ENCODE data around the gene KLHL36. TPM values are rescaled to one million over a fixed set of nuclear protein-coding genes. Genes with fewer than 3 reads are reported as not detected.
"Not testable (repeated sequence)": the region's sequence is repeated elsewhere in the genome, so short reads cannot be mapped to it uniquely, and the experiment has no call there.

Gene KLHL36
- total RNA-seq, 1 experiment from 2014 or later: 79.0 TPM

GRCh38 chr16:84692451-84693214 is 44.3 kb downstream of the KLHL36 start (continued):
- TF ChIP-seq EZH2phosphoT487 (IDR thresholded peaks at IDR 0.05; ENCODE audit: borderline replicate concordance): no peak

GRCh38 chr16:84693869-84694268 is 45.6 kb downstream of the KLHL36 start:
- H3K27me3 ChIP-seq (ENCODE audit: insufficient read depth, low read length); DNase-seq (ENCODE audit: low read depth, low spot score); H3K4me3 ChIP-seq (replicated peaks in 1 of 2; ENCODE audit: low read depth in 1 of 2, low read length in 2 of 2); H3K4me1 ChIP-seq (ENCODE audit: control insufficient read depth in 1 of 2, insufficient read depth in 2 of 2, low read length in 2 of 2); RAD21 ChIA-PET (ENCODE audit: low non-redundant PET in 1 of 2, low total read pairs in 2 of 2, uncharacterized antibody in 2 of 2, unreplicated experiment in 2 of 2); H3K9ac ChIP-seq (ENCODE audit: low read length); H4K20me1 ChIP-seq (ENCODE audit: insufficient read depth); H2AFZ ChIP-seq (ENCODE audit: low read depth, low read length, poor library complexity, severe bottlenecking); H3K4me2 ChIP-seq (ENCODE audit: low read length); H3K9me3 ChIP-seq (ENCODE audit: control insufficient read depth in 1 of 2, insufficient read depth in 1 of 2, low read depth in 1 of 2, low read length in 2 of 2); ATAC-seq; H3K79me2 ChIP-seq (ENCODE audit: insufficient read depth, low read length); BruUV-seq (replicated peaks); H3K36me3 ChIP-seq (ENCODE audit: control insufficient read depth in 1 of 2, insufficient read depth in 2 of 2, low read length in 2 of 2); intact Hi-C loops (cut with micrococcal nuclease); H3K9me2 ChIP-seq (ENCODE audit: insufficient read depth); H3K27ac ChIP-seq (ENCODE audit: low read depth, low read length); POLR2A ChIA-PET: not testable (repeated sequence)
- CTCF ChIA-PET: interaction anchor here (0.8 to 1.3 kb wide), 2 partner anchors 21 to 32 kb away, joined by 3 to 4 read pairs; no protein-coding TSS in a partner anchor

- Histone ChIP-seq H3K4me3 (replicated peaks in 1 of 2; ENCODE audit: low read depth in 1 of 2, low read length in 2 of 2) (no peak overlapping the region), H3K27me3 (ENCODE audit: insufficient read depth, low read length) (no peaks in the 10 kb centered on the region), H3K9me2 (ENCODE audit: insufficient read depth) (no peaks in the 10 kb centered on the region), H3K27ac (ENCODE audit: low read depth, low read length) (no peak overlapping the region), H4K20me1 (ENCODE audit: insufficient read depth) (no peaks in the 10 kb centered on the region), H3K4me2 (ENCODE audit: low read length) (no peak overlapping the region), H3K9me3 (ENCODE audit: control insufficient read depth in 1 of 2, insufficient read depth in 1 of 2, low read depth in 1 of 2, low read length in 2 of 2) (no peaks in the 10 kb centered on the region), H3K9ac (ENCODE audit: low read length) (no peak overlapping the region), H2AFZ (ENCODE audit: low read depth, low read length, poor library complexity, severe bottlenecking) (no peak overlapping the region), H3K36me3 (ENCODE audit: control insufficient read depth in 1 of 2, insufficient read depth in 2 of 2, low read length in 2 of 2) (no peaks in the 10 kb centered on the region), H3K4me1 (ENCODE audit: control insufficient read depth in 1 of 2, insufficient read depth in 2 of 2, low read length in 2 of 2) (peaks cover 0 to 8% of the 10 kb centered on the region in 2 experiments; a peak in 2 of 4 replicates), H3K79me2 (ENCODE audit: insufficient read depth, low read length) (peaks cover 2% of the 10 kb centered on the region; the same call in 1 of the 2 replicates)
- ATAC-seq: no peak
- ChIA-PET RAD21 (ENCODE audit: low non-redundant PET in 1 of 2, low total read pairs in 2 of 2, uncharacterized antibody in 2 of 2, unreplicated experiment in 2 of 2) (no interaction called here), POLR2A (interaction anchor here (0.6 to 1.3 kb wide), 2 partner anchors 24 to 53 kb away, joined by 3 to 4 read pairs; no protein-coding TSS in a partner anchor), CTCF (interaction anchor here (1.0 to 1.2 kb wide), 3 partner anchors 23 to 73 kb away, joined by 3 to 4 read pairs (median 3); no protein-coding TSS in a partner anchor)
- DNase-seq (ENCODE audit: low read depth, low spot score): no peak
- no TSS peak for BruUV-seq (replicated peaks)
- intact Hi-C loops (cut with micrococcal nuclease): no loop called here
- no peak for TF ChIP-seq POLR2A (IDR thresholded peaks at IDR 0.05; ENCODE audit: borderline replicate concordance, extremely low read depth, insufficient read depth, insufficient read length)
- TF ChIP-seq CEBPB (IDR thresholded peaks at IDR 0.05; ENCODE audit: low read depth): no peak
- no peak for TF ChIP-seq CBX3 (IDR thresholded peaks at IDR 0.05; ENCODE audit: low read depth)
- no peak for TF ChIP-seq ELF1 (IDR thresholded peaks at IDR 0.05; ENCODE audit: borderline replicate concordance, low read depth)
- no peak for TF ChIP-seq YY1 (IDR thresholded peaks at IDR 0.05; ENCODE audit: extremely low read depth, insufficient replicate concordance, low read depth, low read length)
- no peak for TF ChIP-seq ZFX (IDR thresholded peaks at IDR 0.05)
- no peak for TF ChIP-seq SIN3A (IDR thresholded peaks at IDR 0.05; ENCODE audit: low read depth)
- no peak for TF ChIP-seq EZH2phosphoT487 (IDR thresholded peaks at IDR 0.05; ENCODE audit: borderline replicate concordance)
These were observed 46.7 kb downstream of the KLHL36 start for GRCh38 chr16:84694980-84695379.
